ENCODE measurements around the gene MYADM.

The MYADM gene

DNA sequence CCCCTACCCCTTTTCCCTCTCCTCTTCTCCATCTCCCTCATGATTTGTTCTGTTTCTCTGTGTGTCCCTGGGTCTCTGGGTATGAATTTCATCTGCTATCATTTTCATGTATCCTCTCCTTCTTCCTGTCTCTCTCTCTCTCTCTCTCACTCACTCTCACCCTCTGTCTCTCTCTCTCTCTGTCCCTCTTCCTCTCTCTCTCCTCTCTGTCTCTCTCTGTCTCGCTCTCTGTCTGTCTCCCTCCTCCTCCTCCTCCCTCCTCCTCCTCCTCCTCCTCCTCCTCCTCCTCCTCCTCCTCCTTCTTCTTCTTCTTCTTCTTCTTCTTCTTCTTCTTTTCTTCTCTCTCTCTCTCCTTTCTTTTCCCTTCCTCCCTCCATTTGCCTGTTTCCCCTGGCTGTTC lies 38.1 kb downstream of the MYADM start:
- intact Hi-C loops (cut with DNase I), result loop anchor here (5.0 to 10.0 kb wide), 2 partner anchors 51 to 117 kb away; no protein-coding TSS in a partner anchor
- DNase-seq, result no peak

DNA sequence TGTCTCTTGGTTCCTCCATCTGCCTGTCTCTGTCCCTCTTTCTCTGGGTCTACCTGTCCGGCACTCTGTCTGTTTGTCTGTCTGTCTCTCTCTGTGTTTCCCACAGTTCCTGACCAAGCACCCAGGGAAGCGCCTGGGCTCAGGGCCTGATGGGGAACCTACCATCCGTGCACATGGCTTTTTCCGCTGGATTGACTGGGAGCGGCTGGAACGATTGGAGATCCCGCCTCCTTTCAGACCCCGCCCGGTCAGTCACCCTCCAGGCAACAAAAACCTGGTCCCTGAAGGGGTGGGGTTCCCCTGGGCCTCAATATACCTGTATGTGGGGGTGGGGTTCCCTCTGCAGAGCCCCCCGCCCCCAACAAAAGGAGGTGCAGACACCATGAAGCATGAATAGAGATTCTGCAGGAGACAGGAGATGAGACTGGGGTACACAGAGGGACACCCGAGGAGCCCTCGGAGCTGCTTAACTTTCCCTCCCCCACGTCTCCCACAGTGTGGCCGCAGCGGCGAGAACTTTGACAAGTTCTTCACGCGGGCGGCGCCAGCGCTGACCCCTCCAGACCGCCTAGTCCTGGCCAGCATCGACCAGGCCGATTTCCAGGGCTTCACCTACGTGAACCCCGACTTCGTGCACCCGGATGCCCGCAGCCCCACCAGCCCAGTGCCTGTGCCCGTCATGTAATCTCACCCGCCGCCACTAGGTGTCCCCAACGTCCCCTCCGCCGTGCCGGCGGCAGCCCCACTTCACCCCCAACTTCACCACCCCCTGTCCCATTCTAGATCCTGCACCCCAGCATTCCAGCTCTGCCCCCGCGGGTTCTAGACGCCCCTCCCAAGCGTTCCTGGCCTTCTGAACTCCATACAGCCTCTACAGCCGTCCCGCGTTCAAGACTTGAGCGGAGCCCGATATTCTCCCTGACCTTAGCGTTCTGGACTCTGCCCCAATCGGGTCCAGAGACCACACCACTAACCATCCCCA lies 38.8 kb downstream of the MYADM start:
- intact Hi-C loops (cut with DNase I), result loop anchor here (5.0 to 10.0 kb wide), 2 partner anchors 52 to 116 kb away; no protein-coding TSS in a partner anchor
- DNase-seq, result peak; percentile 26 to 90 (median 78)

DNA sequence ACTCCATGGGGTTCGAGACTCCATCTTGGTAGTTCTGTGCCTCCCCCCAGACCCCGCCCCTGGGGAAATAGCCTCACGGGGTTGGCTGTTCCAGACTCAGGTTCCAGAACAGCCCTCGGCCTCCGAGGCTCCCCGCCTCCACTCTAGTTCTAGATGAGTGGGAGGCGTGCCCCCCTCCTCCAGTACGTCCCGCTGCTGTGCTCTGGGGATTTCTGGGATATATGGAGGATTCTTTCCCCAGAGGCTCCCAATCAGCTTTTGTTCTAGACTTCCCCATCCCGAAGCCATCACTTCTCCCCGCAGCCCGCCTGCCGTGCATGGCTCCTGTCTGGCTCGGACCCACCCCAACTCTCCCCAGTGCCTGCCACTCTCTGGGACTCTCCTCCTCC lies 39.5 kb downstream of the MYADM start:
- peak in 31 of 42 donors; percentile 13 to 72 (median 40) for DNase-seq
- intact Hi-C loops (cut with DNase I), result loop anchor here (5.0 to 10.0 kb wide), 2 partner anchors 52 to 115 kb away; no protein-coding TSS in a partner anchor

DNA sequence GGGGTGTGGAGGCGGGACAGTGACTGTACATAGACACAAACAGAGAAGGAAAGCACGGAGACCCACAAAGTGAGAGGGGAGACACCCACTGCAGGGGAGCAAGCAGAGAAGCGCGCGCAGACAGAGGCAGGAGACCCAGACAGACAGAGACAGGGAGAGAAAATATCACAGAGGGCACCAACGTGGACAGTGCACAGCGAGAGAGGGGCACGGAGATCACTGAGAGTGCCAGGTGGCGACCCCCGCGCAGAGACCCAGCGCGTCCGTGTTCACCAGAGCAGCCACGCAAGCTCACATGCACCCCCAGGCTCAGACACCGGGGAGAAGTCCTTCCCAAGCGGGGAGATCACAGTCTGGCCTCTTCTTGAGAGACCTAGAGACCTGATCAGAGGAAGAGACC lies 40.0 kb downstream of the MYADM start:
- intact Hi-C loops (cut with DNase I), result loop anchor here (2.0 to 10.0 kb wide), 3 partner anchors 53 to 115 kb away; no protein-coding TSS in a partner anchor
- peak in 8 of 42 donors; percentile 4 to 49 (median 22) for DNase-seq

DNA sequence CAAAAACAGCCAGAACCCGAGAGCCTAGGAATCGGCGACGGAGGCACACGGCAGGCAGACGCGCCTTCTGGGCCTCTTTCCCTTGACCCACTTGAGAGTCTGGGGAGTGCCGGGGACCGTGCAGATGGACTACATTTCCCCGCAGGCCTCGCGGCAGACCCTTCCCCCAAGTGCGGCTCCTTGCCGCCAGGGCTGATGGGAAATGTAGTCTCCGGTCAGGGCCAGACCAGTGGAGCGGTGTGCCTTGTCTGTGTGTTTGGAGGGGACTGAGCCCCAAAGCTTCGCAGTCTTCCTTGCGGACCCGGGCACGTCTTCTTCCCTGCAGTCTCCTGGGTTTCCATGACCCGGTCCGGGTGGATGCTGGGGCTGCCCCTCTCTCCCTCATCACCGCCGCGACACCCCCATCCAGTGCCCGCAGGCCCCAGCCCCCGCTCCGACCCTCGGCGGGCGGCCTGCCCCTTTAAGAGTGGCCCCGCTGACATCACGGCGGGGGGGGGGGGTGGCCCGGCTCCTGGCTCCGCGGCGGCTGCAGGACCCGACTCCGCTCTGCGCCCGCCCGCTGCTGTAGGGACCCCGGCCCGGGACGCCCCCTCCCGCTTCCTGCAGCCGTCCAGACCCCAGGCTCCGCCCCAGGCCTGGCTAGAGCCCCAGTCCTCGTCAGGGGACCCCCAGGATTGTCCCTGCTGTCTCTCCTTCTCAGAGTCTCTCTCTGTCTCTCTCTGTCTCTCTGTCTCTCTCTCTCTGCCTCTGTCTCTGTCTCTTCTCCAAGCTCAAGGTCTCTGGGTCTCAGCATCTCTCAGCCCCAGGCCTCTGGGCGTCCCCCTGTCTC lies 40.6 kb downstream of the MYADM start:
- peak; percentile 86 to 97 (median 94) for DNase-seq
- intact Hi-C loops (cut with DNase I), result loop anchor here (2.0 to 10.0 kb wide), 3 partner anchors 54 to 114 kb away; no protein-coding TSS in a partner anchor

DNA sequence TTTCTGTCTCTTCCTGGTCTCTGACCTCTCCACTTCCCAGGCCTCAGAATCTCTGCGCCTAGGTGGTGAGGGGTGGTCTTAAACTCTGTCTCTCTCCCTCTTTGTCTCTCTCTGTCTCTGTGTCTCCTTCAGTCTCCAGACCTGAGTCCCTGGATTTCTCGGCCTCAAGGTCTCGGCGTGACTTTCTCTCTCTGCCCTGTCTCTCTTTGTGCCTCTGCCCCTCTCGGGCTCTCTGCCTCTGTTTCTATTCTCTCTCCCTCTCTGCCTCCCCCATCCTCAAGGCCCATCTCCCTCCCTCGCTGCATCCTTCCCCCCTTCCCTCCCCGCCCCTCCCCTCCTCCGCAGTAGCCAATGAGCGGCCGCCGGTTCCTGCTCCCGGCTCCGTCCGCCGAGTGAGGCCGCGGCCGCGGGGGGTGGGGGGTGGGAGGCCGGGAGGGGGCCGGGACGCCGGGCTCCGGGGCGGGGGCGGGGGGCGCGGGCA lies 41.3 kb downstream of the MYADM start, which contains the start of gene CACNG7:
TSS of gene CACNG7 (plus strand) at position 344 of the 481 bp plus-strand sequence. CDS start 3,554 bp downstream, outside the sequence.
- intact Hi-C loops (cut with DNase I), result loop anchor here (2.0 to 10.0 kb wide), 3 partner anchors 54 to 113 kb away; no protein-coding TSS in a partner anchor
- DNase-seq, result peak in 39 of 42 donors; percentile 14 to 82 (median 60)

DNA sequence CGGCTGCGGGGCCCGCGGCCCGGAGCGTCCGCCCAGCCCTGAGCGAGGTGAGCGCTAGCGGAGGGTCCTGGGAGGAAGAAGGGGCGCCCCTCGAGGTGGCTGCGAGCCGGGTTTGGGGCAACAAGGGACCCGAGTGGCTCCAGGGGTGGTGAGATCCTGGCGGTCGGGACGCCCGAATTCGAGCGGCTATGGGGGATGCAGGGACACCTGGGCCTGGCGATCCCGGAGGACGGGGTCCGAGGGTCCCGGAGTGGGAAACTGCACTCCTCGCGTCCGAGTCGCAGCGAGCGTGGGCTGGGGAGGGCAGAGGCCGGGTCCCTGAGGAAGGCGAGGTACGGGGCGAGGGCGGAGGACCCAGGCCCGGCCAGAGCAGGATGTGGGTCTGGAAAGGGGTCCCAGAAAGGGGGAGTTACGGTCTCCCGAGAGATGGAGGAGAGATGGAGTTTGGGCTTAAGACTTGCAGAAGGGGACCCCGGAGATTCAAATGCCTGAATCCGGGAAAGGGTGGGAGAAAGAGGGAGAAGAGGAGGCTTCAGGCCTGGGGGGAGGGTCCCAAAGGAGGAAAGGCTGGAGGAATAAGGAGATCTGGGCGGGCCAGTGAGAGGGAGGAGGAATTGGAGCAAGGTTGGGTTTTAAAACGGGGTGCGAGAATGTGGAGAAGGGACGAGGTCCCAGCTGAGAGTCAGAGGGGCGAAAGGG lies 41.9 kb downstream of the MYADM start:
- intact Hi-C loops (cut with DNase I), result loop anchor here (2.0 to 10.0 kb wide), 3 partner anchors 55 to 113 kb away; no protein-coding TSS in a partner anchor
- DNase-seq, result peak in 5 of 42 donors; percentile 7 to 39 (median 16)

DNA sequence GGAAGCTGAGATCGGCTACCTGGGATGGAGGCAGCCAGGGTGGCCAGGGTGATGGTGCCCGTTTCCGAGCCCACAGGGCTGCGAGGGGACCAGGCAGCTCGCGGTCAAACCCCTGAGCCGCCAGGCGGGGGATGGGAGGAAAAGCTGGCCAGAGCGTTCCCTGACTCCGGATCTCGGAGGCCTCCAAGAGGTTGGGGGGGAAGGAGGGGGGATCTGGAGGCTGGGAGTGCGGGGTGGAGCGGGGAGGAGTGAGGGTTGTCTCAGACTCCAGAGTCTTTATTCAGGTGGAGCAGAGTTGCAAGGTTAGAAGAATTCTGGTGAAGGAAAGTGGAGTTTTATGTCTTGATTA lies 42.5 kb downstream of the MYADM start:
- DNase-seq, result peak in 26 of 42 donors; percentile 12 to 51 (median 30)
- intact Hi-C loops (cut with DNase I), result no loop called here

DNA sequence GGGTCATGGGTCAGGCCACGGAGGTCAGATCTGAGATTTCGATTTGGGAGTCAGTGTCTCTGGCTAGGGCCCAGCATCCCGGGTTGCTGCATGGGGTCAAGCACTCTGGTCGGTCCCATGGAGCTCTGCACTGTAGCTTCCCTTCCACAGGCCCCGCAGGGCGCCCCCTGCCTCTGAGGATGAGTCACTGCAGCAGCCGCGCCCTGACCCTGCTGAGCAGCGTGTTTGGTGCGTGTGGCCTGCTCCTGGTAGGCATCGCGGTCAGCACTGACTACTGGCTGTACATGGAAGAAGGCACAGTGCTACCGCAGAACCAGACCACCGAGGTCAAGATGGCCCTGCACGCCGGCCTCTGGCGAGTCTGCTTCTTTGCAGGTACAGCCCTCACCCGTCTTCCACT lies 45.0 kb downstream of the MYADM start:
- intact Hi-C loops (cut with DNase I), result no loop called here
- peak in 7 of 42 donors; percentile 5 to 53 (median 26) for DNase-seq

DNA sequence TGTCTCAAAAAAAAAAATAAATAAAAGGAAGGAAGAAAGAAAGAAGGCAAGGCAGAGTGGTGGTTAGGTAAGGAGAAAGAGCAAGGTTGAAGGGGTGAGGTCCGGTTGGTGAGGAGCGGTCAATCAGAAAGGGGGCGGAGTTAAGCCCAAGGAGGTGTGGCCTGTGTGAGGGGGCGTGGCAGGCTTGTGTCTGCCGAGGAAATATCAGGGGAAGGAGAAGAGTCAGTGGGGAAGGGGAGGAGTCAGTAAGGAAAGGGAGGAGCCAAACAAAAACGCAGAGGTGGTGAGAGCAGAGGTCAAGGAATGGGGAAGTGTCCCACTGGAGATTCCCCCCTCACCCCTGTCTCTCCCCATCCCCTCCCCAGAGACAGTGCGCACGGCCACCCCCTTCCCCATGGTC lies 47.3 kb downstream of the MYADM start:
- DNase-seq, result no peak
- intact Hi-C loops (cut with DNase I), result no loop called here

DNA sequence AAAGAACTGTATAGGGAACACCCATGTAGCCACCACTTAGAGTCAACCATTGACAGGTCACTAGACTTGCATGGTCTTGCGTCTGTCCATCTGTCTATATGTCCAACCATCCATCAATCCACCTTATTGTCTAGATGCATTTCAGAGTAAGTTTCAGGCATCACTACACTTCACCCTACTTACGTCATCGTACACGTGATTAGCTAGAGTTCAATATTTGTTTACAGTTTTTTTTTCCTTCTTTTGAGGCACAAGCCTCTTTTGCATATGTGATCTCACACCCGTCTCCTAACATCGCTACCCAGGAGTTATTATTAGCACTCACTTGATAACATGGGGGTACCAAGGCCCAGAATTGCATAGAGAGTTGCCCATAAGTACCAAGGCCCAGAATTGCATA lies 48.3 kb downstream of the MYADM start:
- intact Hi-C loops (cut with DNase I), result no loop called here
- DNase-seq, result no peak

DNA sequence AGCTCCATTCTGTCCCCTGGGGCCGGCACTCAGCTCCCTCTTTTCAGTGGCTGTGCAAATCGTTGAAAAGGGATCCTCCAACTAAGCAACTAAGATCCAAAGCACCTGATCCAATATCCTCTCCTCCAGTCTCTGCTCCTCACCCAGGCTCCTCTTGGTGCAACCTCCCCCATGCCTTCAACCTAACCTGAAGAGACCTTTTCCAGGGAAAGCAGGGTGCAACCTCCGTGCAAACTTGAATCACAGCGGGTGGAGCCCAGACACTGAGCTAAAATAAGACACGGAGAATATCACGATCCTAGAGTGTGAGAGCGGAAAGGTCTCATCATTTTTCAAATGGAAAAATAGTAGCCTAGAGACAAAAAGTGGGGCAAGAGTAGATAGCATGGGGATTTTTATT lies 49.7 kb downstream of the MYADM start:
- DNase-seq, result peak in 41 of 42 donors; percentile 25 to 90 (median 64)
- intact Hi-C loops (cut with DNase I), result no loop called here
